VCaP (cell line): Measurements from ENCODE around the gene OR10G7.

Experiments
- H3K27ac ChIP-seq: fragments of 450-650 bp; 2 replicates; pipeline ENCODE4 v1.5.1; 2017
- CTCF ChIP-seq: fragments of 450-650 bp; conservative IDR thresholded peaks from 2 replicates; pipeline ENCODE4 v1.5.1; 2017; ENCODE audit warnings: mild to moderate bottlenecking, moderate library complexity

Gene OR10G7

DNA sequence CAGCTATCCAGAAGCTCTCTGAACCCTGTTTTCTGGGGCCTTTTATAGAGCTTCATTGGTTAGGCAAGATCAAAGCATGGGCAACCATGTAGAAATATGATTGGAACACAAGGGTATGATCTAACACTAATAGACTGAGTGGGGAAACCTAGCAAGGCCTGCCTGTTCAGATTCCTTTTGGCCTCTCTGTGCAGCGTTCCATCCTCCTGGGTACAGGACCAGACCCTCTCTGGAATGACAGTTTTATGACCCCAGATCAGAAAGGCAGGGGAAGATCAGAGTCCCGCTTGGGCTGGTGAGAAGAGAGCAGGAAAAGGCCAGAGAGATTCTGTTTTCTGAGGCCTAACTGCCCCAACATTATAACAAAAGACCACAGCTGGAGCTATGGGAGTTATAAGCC is 37.5 kb upstream of the OR10G7 start:
- no peak for TF ChIP-seq CTCF
- no peak overlapping the region for H3K27ac ChIP-seq

GRCh38 chr11:124077266-124077665 is 36.1 kb upstream of the OR10G7 start:
- no peak for TF ChIP-seq CTCF
- H3K27ac ChIP-seq: no peak overlapping the region

- TF ChIP-seq CTCF: no peak
- no peak overlapping the region for H3K27ac ChIP-seq
Observed at GRCh38 chr11:124075841-124076651, 34.9 kb upstream of the OR10G7 start.

- no peak overlapping the region for H3K27ac ChIP-seq
- TF ChIP-seq CTCF: no peak
Observed at GRCh38 chr11:124075492-124075840, 34.3 kb upstream of the OR10G7 start.

- no peak overlapping the region for H3K27ac ChIP-seq
- TF ChIP-seq CTCF: no peak
Observed at GRCh38 chr11:124074554-124074953, 33.4 kb upstream of the OR10G7 start.

DNA sequence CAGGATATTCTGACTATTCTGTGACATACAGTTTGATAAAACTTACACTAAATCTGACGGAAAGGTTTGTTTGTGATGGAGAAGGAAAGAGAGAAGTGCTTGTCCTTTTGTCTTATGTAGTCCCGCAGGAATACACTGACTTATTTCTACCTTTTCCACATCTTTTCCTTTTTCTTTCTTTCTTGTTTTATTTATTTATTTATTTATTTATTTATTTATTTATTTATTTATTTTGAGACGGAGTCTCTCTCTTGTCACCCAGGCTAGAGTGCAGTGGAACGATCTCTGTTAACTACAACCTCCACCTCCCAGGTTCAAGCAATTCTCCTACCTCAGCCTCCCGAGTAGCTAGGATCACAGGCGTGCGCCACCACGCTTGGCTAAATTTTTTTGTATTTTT is 31.0 kb upstream of the OR10G7 start:
- no peak for TF ChIP-seq CTCF
- no peak overlapping the region for H3K27ac ChIP-seq

DNA sequence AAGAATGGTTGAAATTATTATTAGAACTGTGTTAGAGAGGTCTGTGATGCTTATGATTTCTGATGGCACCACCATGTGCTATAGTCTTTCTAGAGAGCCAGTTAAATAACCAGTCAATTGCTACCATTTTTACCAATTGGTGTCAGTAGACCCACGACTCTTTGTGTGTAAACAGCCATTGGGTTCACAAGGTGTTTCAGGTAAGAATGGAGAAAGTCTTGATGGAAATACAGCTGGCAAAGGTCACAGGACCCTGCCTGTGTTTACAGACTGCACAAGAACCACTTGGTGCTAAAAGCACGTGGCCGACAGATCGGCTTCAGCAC is 30.5 kb upstream of the OR10G7 start:
- H3K27ac ChIP-seq: no peak overlapping the region
- TF ChIP-seq CTCF: peak; percentile 67
